ENCODE measurements around the gene RASSF10. TPM values are rescaled to one million over a fixed set of nuclear protein-coding genes. Genes with fewer than 3 reads are reported as not detected.

The RASSF10 gene
- total RNA-seq, 6 donors from 2014 or later = 2.0 to 9.6 (median 4.7) TPM

DNA sequence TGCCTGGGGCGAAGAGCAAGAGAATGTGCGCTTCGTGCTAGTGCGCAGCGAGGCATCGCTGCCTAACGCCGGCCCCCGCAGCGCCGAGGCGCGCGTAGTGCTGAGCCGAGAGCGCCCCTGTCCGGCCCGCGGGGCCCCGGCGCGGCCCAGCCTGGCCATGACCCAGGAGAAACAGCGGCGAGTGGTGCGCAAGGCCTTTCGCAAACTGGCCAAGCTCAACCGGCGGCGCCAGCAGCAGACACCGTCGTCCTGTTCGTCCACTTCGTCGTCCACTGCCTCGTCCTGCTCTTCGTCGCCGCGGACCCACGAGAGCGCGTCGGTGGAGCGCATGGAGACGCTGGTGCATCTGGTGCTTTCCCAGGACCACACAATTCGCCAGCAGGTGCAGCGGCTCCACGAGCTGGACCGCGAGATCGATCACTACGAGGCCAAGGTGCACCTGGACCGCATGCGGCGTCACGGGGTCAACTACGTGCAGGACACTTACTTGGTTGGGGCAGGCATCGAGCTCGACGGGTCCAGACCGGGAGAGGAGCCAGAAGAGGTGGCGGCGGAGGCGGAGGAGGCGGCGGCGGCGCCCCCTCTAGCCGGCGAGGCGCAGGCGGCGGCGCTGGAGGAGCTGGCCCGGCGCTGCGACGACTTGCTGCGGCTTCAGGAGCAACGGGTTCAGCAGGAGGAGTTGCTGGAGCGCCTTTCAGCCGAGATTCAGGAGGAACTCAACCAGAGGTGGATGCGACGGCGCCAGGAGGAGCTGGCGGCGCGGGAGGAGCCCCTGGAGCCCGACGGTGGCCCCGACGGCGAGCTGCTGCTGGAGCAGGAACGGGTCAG is 1.0 kb downstream of the RASSF10 start:
- no peaks in the 10 kb centered on the region for H3K9me3 ChIP-seq
- H3K4me3 ChIP-seq = peak overlapping the region in 3 of 4 donors; percentile 37 to 47 (median 44)
- peaks cover 0 to 25% (median 12%) of the 10 kb centered on the region in 4 donors for H3K27me3 ChIP-seq
- ATAC-seq (ENCODE audit: low FRiP score in 2 of 2) = peak in 1 of 2 donors; percentile 53
- H3K27ac ChIP-seq = peak overlapping the region in 2 of 4 donors; percentile 9 to 66
- TF ChIP-seq, protein P1, sequence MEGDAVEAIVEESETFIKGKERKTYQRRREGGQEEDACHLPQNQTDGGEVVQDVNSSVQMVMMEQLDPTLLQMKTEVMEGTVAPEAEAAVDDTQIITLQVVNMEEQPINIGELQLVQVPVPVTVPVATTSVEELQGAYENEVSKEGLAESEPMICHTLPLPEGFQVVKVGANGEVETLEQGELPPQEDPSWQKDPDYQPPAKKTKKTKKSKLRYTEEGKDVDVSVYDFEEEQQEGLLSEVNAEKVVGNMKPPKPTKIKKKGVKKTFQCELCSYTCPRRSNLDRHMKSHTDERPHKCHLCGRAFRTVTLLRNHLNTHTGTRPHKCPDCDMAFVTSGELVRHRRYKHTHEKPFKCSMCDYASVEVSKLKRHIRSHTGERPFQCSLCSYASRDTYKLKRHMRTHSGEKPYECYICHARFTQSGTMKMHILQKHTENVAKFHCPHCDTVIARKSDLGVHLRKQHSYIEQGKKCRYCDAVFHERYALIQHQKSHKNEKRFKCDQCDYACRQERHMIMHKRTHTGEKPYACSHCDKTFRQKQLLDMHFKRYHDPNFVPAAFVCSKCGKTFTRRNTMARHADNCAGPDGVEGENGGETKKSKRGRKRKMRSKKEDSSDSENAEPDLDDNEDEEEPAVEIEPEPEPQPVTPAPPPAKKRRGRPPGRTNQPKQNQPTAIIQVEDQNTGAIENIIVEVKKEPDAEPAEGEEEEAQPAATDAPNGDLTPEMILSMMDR (IDR thresholded peaks at IDR 0.05) = no peak
- TF ChIP-seq POLR2AphosphoS5 (IDR thresholded peaks at IDR 0.05) (no peak), POLR2A (IDR thresholded peaks at IDR 0.05) (no peak), EP300 (IDR thresholded peaks at IDR 0.05) (no peak)
- WGBS, 2 donors = 0 to 2% methylated on average over 15 to 50 of the region's 94 CpGs
- DNase-seq = peak; percentile 27 to 87
- H3K4me1 ChIP-seq = peaks cover 18 to 32% (median 23%) of the 10 kb centered on the region in 4 donors
- no peaks in the 10 kb centered on the region for H3K36me3 ChIP-seq

DNA sequence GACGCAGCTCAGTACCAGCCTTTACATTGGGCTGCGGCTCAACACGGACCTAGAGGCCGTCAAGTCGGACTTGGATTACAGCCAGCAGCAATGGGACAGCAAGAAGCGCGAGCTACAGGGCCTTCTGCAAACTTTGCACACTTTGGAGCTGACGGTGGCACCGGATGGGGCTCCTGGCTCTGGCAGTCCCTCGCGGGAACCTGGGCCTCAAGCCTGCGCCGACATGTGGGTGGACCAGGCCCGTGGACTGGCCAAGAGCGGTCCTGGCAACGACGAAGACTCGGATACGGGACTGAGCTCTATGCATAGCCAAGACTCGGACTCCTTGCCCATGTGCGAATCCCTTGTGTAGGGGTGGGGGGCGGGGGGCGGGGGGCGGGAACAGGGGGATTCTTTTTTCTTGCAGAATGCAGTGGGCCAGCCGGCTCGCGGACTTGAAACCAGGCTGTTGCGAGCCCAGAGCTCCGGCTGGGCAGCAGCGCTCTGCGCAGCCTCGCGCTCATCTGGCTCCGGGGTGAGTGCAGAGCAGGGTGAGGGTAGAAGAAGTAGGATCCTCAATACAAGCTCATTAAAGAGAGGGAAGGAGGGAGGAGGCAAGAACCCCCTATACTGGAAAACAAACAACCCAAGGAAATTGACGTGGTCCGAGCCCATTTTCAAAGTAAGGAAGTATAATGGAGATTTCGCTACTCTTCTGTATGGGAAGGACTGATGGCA is 1.8 kb downstream of the RASSF10 start:
- WGBS, 2 donors = 9 to 14% methylated on average over 13 to 24 of the region's 37 CpGs
- peak; percentile 43 to 62 for DNase-seq

DNA sequence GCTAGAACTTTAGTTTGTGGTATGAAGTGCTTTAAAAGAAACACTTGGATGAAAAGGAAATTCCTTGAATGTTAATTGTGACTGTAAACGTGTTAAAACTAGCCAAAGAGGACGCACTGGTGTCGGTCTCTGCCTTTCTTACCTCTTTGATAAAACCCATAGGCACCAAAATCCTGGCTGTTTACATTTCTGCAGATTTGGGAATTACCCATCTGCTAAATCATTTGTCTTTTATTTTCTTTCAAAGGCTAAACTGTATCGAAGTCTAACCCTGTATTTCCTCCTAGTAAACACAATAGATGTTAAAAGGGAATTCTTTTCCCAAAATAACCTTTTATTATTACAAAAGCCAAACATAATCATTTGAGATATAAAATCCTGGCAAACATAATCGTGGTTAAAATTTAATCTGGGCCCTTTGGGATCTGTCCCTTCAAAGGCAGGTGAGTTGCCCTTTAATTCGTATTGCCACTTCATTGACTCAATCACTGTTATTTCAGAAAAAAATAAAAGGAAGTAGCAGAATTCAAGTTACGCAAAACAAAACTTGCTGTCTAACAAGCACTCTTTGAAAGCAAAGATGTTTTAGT is 2.4 kb downstream of the RASSF10 start:
- 21 to 23% methylated on average over 7 of the region's 7 CpGs for WGBS, 2 donors
- Histone ChIP-seq H3K9me3 (no peaks in the 10 kb centered on the region), H3K36me3 (no peaks in the 10 kb centered on the region), H3K4me1 (peaks cover 18 to 32% (median 23%) of the 10 kb centered on the region in 4 donors), H3K4me3 (peak overlapping the region in 3 of 4 donors; percentile 37 to 47 (median 44)), H3K27me3 (peaks cover 0 to 25% (median 12%) of the 10 kb centered on the region in 4 donors), H3K27ac (no peak overlapping the region)
- ATAC-seq (ENCODE audit: low FRiP score in 2 of 2) (no peak), DNase-seq (no peak)
- no peak for TF ChIP-seq POLR2A (IDR thresholded peaks at IDR 0.05)
- no peak for TF ChIP-seq EP300 (IDR thresholded peaks at IDR 0.05)
- TF ChIP-seq, protein P1 (IDR thresholded peaks at IDR 0.05) = no peak
- no peak for TF ChIP-seq POLR2AphosphoS5 (IDR thresholded peaks at IDR 0.05)

More for the DNA sequence above, 1.8 kb downstream of the RASSF10 start:
- ATAC-seq (ENCODE audit: low FRiP score in 2 of 2) = peak; percentile 21 to 41
- Histone ChIP-seq H3K4me1 (peaks cover 18 to 32% (median 23%) of the 10 kb centered on the region in 4 donors), H3K27me3 (peaks cover 0 to 25% (median 12%) of the 10 kb centered on the region in 4 donors), H3K27ac (no peak overlapping the region), H3K4me3 (peak overlapping the region in 3 of 4 donors; percentile 37 to 47 (median 44)), H3K9me3 (no peaks in the 10 kb centered on the region), H3K36me3 (no peaks in the 10 kb centered on the region)
- TF ChIP-seq, protein P1 (IDR thresholded peaks at IDR 0.05) = no peak
- TF ChIP-seq EP300 (IDR thresholded peaks at IDR 0.05) = no peak
- no peak for TF ChIP-seq POLR2AphosphoS5 (IDR thresholded peaks at IDR 0.05)
- no peak for TF ChIP-seq POLR2A (IDR thresholded peaks at IDR 0.05)

DNA sequence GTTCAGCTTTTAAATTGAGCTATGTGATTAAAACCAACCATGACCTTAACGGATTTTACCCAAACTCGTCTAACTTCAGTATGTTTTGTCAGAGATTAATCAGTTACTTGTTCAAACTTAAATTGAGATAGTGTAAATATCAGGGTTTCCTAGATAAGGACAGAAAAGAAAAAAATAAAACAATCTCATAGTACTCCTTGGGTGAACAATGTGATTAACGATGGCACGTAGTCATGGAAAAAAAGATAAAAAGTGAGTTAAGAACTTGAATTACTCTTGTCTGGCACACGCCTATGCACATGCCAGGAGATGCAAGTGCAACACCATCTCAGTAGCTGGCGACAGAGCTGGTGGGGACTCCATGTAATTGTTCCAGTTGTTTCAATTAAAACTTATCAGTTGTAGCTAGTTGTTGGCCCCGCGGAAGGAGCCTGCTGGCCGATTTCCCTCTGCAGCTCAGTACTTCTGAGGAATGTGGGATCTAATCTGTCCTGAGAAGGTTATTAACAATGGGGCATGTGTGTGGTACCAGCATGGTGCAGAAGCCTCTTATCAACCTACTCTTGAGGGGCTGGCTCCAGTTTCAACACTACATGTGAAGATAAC is 3.0 kb downstream of the RASSF10 start:
- no peak for TF ChIP-seq POLR2A (IDR thresholded peaks at IDR 0.05)
- TF ChIP-seq, protein P1 (IDR thresholded peaks at IDR 0.05) = no peak
- no peak for ATAC-seq (ENCODE audit: low FRiP score in 2 of 2)
- Histone ChIP-seq H3K27ac (no peak overlapping the region), H3K36me3 (no peaks in the 10 kb centered on the region), H3K4me3 (peak overlapping the region in 2 of 4 donors; percentile 3 to 44), H3K27me3 (peaks cover 0 to 25% (median 12%) of the 10 kb centered on the region in 4 donors), H3K4me1 (peaks cover 18 to 32% (median 23%) of the 10 kb centered on the region in 4 donors), H3K9me3 (no peaks in the 10 kb centered on the region)
- 42 to 49% methylated on average over 9 of the region's 9 CpGs for WGBS, 2 donors
- DNase-seq = peak in 1 of 2 donors; percentile 21

All from upper lobe of left lung (tissue), 6 donors.